D721Med (cell line): ENCODE results near the gene HOXA11.

ENCODE experiments used
- DNase-seq: peaks from one replicate; pipeline ENCODE4 v3.0.0; 2011; ENCODE audit warnings: low spot score; ENCODE audit not compliant: insufficient read length
- FAIRE-seq: peaks from 2 replicates; lab custom pipeline; 2011; peaks lifted over from hg19 to GRCh38; lab: Jason Lieb, UNC
- CTCF ChIP-seq: IDR thresholded peaks from 2 replicates; pipeline ENCODE4 v1.5.1; 2012; ENCODE audit warnings: mild to moderate bottlenecking, control low read depth; ENCODE audit not compliant: insufficient read depth; ENCODE audit errors: missing control alignments

The HOXA11 gene

GRCh38 chr7:27173511-27173955 lies 11.5 kb downstream of the HOXA11 start:
- TF ChIP-seq CTCF, result no peak
- FAIRE-seq (no peak), DNase-seq (no peak)

GRCh38 chr7:27172823-27173510 lies 12.1 kb downstream of the HOXA11 start:
- TF ChIP-seq CTCF, result no peak
- FAIRE-seq, result no peak
- DNase-seq, result no peak

- DNase-seq (no peak), FAIRE-seq (no peak)
- no peak for TF ChIP-seq CTCF
These were observed 12.7 kb downstream of the HOXA11 start for GRCh38 chr7:27172315-27172774.

- no peak for TF ChIP-seq CTCF
- DNase-seq, result no peak
- FAIRE-seq, result no peak
These were observed 13.3 kb downstream of the HOXA11 start for GRCh38 chr7:27171637-27172314.

GRCh38 chr7:27171325-27171636 lies 13.8 kb downstream of the HOXA11 start:
- DNase-seq, result no peak
- TF ChIP-seq CTCF, result no peak
- FAIRE-seq, result no peak

- DNase-seq, result no peak
- FAIRE-seq, result no peak
- no peak for TF ChIP-seq CTCF
These were observed 14.4 kb downstream of the HOXA11 start for GRCh38 chr7:27170426-27171324.
